SU-DHL-6 (cell line): Measurements from ENCODE around the gene HIBADH.

Experiments
- EZH2phosphoT487 ChIP-seq: fragments of 200-600 bp; sonication (generic), shearing (Covaris generic); conservative IDR thresholded peaks from 2 replicates; pipeline ENCODE4 v1.6.1; 2018; ENCODE audit warnings: mild to moderate bottlenecking, antibody characterized with exemption, low read length, moderate library complexity, mixed read lengths
- TF ChIP-seq, protein P1 (sequence below): fragments of 200-600 bp; sonication (generic); IDR thresholded peaks from one replicate; pipeline ENCODE4 v1.5.1; 2017; ENCODE audit warnings: antibody characterized with exemption, mild to moderate bottlenecking, low read length, moderate library complexity; ENCODE audit not compliant: insufficient read depth, poor library complexity, severe bottlenecking

DNA sequence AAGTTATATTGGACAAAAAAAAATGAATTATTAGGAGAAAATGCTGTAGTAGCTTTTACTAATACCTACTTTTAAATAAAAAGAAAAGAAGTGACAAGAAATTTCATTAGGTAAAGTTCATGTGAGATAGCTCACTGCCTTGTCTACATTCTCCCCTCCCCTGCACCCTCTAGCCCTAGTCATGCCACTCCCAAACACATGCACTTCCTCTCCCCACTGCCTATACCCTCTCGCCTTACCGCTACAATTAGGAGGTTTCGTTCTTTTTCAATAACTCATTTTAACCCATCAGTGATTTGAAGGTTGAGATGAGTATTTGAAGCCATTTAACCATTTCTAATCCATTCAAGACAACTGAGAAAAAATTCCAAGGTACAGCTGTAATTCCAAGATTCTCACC, 75.3 kb downstream of the HIBADH start:
- TF ChIP-seq, protein P1, sequence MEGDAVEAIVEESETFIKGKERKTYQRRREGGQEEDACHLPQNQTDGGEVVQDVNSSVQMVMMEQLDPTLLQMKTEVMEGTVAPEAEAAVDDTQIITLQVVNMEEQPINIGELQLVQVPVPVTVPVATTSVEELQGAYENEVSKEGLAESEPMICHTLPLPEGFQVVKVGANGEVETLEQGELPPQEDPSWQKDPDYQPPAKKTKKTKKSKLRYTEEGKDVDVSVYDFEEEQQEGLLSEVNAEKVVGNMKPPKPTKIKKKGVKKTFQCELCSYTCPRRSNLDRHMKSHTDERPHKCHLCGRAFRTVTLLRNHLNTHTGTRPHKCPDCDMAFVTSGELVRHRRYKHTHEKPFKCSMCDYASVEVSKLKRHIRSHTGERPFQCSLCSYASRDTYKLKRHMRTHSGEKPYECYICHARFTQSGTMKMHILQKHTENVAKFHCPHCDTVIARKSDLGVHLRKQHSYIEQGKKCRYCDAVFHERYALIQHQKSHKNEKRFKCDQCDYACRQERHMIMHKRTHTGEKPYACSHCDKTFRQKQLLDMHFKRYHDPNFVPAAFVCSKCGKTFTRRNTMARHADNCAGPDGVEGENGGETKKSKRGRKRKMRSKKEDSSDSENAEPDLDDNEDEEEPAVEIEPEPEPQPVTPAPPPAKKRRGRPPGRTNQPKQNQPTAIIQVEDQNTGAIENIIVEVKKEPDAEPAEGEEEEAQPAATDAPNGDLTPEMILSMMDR, result no peak
- TF ChIP-seq EZH2phosphoT487, result no peak
